HEK293 (cell line): ENCODE results near the gene DENND10.

Experiments used
- FEZF1 ChIP-seq: fragments of 450-650 bp; formaldehyde crosslinking; IDR thresholded peaks from 2 replicates; pipeline ENCODE4 v1.5.1; 2016; ENCODE audit warnings: missing biosample characterization, missing genetic modification characterization
- GFI1B ChIP-seq: fragments of 450-650 bp; formaldehyde crosslinking; IDR thresholded peaks from 2 replicates; pipeline ENCODE4 v1.5.1; 2016; ENCODE audit warnings: missing biosample characterization, missing genetic modification characterization
- GLI2 ChIP-seq: fragments of 450-650 bp; formaldehyde crosslinking; IDR thresholded peaks from 2 replicates; pipeline ENCODE4; 2017; ENCODE audit warnings: missing biosample characterization, missing genetic modification characterization, low read depth, borderline replicate concordance
- KLF9 ChIP-seq: fragments of 450-650 bp; formaldehyde crosslinking; IDR thresholded peaks from 2 replicates; pipeline ENCODE4 v1.5.1; 2016; ENCODE audit warnings: missing biosample characterization, missing genetic modification characterization, low read depth
- OVOL3 ChIP-seq: fragments of 450-650 bp; formaldehyde crosslinking; IDR thresholded peaks from 2 replicates; pipeline ENCODE4 v1.5.1; 2016; ENCODE audit warnings: missing biosample characterization, missing genetic modification characterization
- SCRT2 ChIP-seq: fragments of 450-650 bp; formaldehyde crosslinking; IDR thresholded peaks from 2 replicates; pipeline ENCODE4 v1.5.1; 2016; ENCODE audit warnings: missing biosample characterization, missing genetic modification characterization
- ZEB2 ChIP-seq: fragments of 450-650 bp; formaldehyde crosslinking; IDR thresholded peaks from 2 replicates; pipeline ENCODE4 v1.5.1; 2016; ENCODE audit warnings: missing biosample characterization, missing genetic modification characterization
- ZFP3 ChIP-seq: fragments of 450-650 bp; formaldehyde crosslinking; IDR thresholded peaks from 2 replicates; pipeline ENCODE4 v1.5.1; 2016; ENCODE audit warnings: low read depth, missing biosample characterization, missing genetic modification characterization
- ZNF121 ChIP-seq: fragments of 450-650 bp; formaldehyde crosslinking; IDR thresholded peaks from 2 replicates; pipeline ENCODE4 v1.5.1; 2016; ENCODE audit warnings: missing biosample characterization, missing genetic modification characterization
- ZNF155 ChIP-seq: fragments of 450-650 bp; formaldehyde crosslinking; IDR thresholded peaks from 2 replicates; pipeline ENCODE4 v1.5.1; 2016; ENCODE audit warnings: missing biosample characterization, missing genetic modification characterization
- ZNF221 ChIP-seq: fragments of 450-650 bp; formaldehyde crosslinking; IDR thresholded peaks from 2 replicates; pipeline ENCODE4 v1.5.1; 2017; ENCODE audit warnings: missing biosample characterization, missing genetic modification characterization, borderline replicate concordance
- ZNF302 ChIP-seq: fragments of 450-650 bp; formaldehyde crosslinking; IDR thresholded peaks from 2 replicates; pipeline ENCODE4 v1.5.1; 2016; ENCODE audit warnings: missing biosample characterization, missing genetic modification characterization, low read depth
- ZNF473 ChIP-seq: fragments of 450-650 bp; formaldehyde crosslinking; IDR thresholded peaks from 2 replicates; pipeline ENCODE4 v1.5.1; 2017; ENCODE audit warnings: missing biosample characterization, missing genetic modification characterization
- ZNF548 ChIP-seq: fragments of 450-650 bp; formaldehyde crosslinking; IDR thresholded peaks from 2 replicates; pipeline ENCODE4 v1.5.1; 2016; ENCODE audit warnings: missing biosample characterization, missing genetic modification characterization
- ZNF664 ChIP-seq: fragments of 450-650 bp; formaldehyde crosslinking; IDR thresholded peaks from 2 replicates; pipeline ENCODE4 v1.5.1; 2016; ENCODE audit warnings: missing biosample characterization, missing genetic modification characterization
- ZNF776 ChIP-seq: fragments of 450-650 bp; formaldehyde crosslinking; IDR thresholded peaks from 2 replicates; pipeline ENCODE4 v1.5.0; 2017; ENCODE audit warnings: missing biosample characterization, missing genetic modification characterization, borderline replicate concordance
- ZNF843 ChIP-seq: fragments of 450-650 bp; formaldehyde crosslinking; IDR thresholded peaks from 2 replicates; pipeline ENCODE4 v1.5.1; 2016; ENCODE audit warnings: missing biosample characterization, missing genetic modification characterization
- ZSCAN23 ChIP-seq: fragments of 450-650 bp; formaldehyde crosslinking; IDR thresholded peaks from 2 replicates; pipeline ENCODE4 v1.5.1; 2016; ENCODE audit warnings: missing biosample characterization, missing genetic modification characterization
- TF ChIP-seq, protein P1 (sequence below): fragments of 450-650 bp; formaldehyde crosslinking; IDR thresholded peaks from 2 replicates; pipeline ENCODE4 v1.5.1; 2016; ENCODE audit warnings: missing biosample characterization, missing genetic modification characterization
- TF ChIP-seq, protein P2 (sequence below): fragments of 450-650 bp; formaldehyde crosslinking; IDR thresholded peaks from 2 replicates; pipeline ENCODE4 v1.5.1; 2016; ENCODE audit warnings: missing biosample characterization, missing genetic modification characterization
- TF ChIP-seq, protein P3 (sequence below): fragments of 450-650 bp; formaldehyde crosslinking; IDR thresholded peaks from 2 replicates; pipeline ENCODE4 v1.5.1; 2016; ENCODE audit warnings: missing biosample characterization, missing genetic modification characterization
- TF ChIP-seq, protein P4 (sequence below): fragments of 450-650 bp; formaldehyde crosslinking; IDR thresholded peaks from 2 replicates; pipeline ENCODE4 v1.5.1; 2016; ENCODE audit warnings: missing biosample characterization, missing genetic modification characterization, low read depth
- TF ChIP-seq, protein P5 (sequence below): fragments of 450-650 bp; formaldehyde crosslinking; IDR thresholded peaks from 2 replicates; pipeline ENCODE4 v1.5.1; 2016; ENCODE audit warnings: missing biosample characterization, missing genetic modification characterization
- TF ChIP-seq, protein P6 (sequence below): fragments of 450-650 bp; formaldehyde crosslinking; IDR thresholded peaks from 2 replicates; pipeline ENCODE4 v1.5.1; 2016; ENCODE audit warnings: missing biosample characterization, missing genetic modification characterization
- TF ChIP-seq, protein P7 (sequence below): fragments of 450-650 bp; formaldehyde crosslinking; IDR thresholded peaks from 2 replicates; pipeline ENCODE4; 2016; ENCODE audit warnings: missing biosample characterization, missing genetic modification characterization

DENND10 gene

DNA sequence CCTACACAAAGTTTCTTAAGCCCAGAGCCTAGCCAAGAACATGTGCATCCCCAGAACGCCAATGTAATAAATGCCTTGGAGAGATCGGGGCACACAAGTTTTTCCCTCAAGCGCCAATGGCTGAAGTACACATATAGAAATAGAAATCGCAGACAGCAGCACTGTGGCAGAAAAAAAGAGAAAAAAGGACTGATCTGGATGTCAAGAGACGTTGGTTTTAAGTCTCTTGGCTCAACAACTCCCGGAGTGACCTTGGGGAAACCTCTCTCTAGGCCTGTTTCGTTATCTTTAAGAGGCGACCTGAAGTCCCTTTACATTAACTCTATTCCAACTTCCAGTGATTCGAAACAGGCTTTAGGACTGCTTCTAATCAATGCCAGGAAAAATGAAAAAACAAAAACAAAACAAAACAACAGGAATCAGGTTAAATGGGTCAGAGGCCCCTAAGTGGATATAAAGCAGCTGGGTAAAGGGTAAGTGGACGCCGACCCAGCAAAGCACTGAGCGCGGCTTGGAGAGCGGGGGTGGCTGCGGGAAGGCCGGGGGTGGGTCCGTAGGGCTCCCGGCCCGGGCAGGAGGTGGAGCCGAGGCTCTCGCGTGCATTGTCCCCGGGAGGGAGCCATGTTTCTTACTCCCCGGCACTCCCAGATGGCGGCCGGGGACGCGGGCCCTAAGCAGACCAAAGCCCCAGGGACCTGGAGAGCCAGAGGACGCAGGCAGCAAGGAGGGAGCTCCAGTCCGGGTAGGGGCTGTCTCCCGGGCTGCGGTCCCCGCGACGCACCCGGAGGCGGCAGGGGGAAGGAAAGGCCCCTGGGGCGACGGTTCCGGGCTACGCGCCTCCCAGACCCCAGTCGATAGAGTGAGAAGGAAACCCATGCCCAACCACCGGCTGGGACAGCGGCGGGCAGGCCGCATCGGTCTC lies 24.1 kb upstream of the DENND10 start (continued):
- no peak for TF ChIP-seq ZNF302 (tag by site-specific recombination)
- TF ChIP-seq ZNF155, result no peak
- TF ChIP-seq ZNF121 (tag by site-specific recombination), result no peak
- TF ChIP-seq ZNF221 (tag by site-specific recombination), result no peak
- no peak for TF ChIP-seq ZEB2 (tag by site-specific recombination)
- no peak for TF ChIP-seq ZSCAN23 (tag by site-specific recombination)
- TF ChIP-seq, protein P1, sequence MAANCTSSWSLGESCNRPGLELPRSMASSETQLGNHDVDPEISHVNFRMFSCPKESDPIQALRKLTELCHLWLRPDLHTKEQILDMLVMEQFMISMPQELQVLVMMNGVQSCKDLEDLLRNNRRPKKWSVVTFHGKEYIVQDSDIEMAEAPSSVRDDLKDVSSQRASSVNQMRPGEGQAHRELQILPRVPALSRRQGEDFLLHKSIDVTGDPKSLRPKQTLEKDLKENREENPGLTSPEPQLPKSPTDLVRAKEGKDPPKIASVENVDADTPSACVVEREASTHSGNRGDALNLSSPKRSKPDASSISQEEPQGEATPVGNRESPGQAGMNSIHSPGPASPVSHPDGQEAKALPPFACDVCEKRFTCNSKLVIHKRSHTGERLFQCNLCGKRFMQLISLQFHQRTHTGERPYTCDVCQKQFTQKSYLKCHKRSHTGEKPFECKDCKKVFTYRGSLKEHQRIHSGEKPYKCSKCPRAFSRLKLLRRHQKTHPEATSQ (tag by site-specific recombination), result no peak
- TF ChIP-seq OVOL3 (tag by site-specific recombination), result no peak
- TF ChIP-seq SCRT2, result no peak
- TF ChIP-seq ZNF473, result no peak
- peak; percentile 31; the same call in 1 of the 2 replicates for TF ChIP-seq KLF9 (tag by site-specific recombination)
- no peak for TF ChIP-seq ZNF664 (tag by site-specific recombination)
- TF ChIP-seq, protein P2, sequence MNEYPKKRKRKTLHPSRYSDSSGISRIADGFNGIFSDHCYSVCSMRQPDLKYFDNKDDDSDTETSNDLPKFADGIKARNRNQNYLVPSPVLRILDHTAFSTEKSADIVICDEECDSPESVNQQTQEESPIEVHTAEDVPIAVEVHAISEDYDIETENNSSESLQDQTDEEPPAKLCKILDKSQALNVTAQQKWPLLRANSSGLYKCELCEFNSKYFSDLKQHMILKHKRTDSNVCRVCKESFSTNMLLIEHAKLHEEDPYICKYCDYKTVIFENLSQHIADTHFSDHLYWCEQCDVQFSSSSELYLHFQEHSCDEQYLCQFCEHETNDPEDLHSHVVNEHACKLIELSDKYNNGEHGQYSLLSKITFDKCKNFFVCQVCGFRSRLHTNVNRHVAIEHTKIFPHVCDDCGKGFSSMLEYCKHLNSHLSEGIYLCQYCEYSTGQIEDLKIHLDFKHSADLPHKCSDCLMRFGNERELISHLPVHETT (tag by site-specific recombination), result no peak
- TF ChIP-seq ZNF776 (tag by site-specific recombination), result no peak
- TF ChIP-seq ZFP3 (tag by site-specific recombination), result no peak
- TF ChIP-seq ZNF548 (tag by site-specific recombination), result no peak
- TF ChIP-seq GLI2 (tag by site-specific recombination), result no peak
- TF ChIP-seq, protein P3, sequence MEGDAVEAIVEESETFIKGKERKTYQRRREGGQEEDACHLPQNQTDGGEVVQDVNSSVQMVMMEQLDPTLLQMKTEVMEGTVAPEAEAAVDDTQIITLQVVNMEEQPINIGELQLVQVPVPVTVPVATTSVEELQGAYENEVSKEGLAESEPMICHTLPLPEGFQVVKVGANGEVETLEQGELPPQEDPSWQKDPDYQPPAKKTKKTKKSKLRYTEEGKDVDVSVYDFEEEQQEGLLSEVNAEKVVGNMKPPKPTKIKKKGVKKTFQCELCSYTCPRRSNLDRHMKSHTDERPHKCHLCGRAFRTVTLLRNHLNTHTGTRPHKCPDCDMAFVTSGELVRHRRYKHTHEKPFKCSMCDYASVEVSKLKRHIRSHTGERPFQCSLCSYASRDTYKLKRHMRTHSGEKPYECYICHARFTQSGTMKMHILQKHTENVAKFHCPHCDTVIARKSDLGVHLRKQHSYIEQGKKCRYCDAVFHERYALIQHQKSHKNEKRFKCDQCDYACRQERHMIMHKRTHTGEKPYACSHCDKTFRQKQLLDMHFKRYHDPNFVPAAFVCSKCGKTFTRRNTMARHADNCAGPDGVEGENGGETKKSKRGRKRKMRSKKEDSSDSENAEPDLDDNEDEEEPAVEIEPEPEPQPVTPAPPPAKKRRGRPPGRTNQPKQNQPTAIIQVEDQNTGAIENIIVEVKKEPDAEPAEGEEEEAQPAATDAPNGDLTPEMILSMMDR, result 0 out of 2 replicates have a peak, but pooled peaks have one; percentile 5
- TF ChIP-seq, protein P4, sequence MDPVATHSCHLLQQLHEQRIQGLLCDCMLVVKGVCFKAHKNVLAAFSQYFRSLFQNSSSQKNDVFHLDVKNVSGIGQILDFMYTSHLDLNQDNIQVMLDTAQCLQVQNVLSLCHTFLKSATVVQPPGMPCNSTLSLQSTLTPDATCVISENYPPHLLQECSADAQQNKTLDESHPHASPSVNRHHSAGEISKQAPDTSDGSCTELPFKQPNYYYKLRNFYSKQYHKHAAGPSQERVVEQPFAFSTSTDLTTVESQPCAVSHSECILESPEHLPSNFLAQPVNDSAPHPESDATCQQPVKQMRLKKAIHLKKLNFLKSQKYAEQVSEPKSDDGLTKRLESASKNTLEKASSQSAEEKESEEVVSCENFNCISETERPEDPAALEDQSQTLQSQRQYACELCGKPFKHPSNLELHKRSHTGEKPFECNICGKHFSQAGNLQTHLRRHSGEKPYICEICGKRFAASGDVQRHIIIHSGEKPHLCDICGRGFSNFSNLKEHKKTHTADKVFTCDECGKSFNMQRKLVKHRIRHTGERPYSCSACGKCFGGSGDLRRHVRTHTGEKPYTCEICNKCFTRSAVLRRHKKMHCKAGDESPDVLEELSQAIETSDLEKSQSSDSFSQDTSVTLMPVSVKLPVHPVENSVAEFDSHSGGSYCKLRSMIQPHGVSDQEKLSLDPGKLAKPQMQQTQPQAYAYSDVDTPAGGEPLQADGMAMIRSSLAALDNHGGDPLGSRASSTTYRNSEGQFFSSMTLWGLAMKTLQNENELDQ (tag by site-specific recombination), result no peak
- no peak for TF ChIP-seq GFI1B
- TF ChIP-seq, protein P5, sequence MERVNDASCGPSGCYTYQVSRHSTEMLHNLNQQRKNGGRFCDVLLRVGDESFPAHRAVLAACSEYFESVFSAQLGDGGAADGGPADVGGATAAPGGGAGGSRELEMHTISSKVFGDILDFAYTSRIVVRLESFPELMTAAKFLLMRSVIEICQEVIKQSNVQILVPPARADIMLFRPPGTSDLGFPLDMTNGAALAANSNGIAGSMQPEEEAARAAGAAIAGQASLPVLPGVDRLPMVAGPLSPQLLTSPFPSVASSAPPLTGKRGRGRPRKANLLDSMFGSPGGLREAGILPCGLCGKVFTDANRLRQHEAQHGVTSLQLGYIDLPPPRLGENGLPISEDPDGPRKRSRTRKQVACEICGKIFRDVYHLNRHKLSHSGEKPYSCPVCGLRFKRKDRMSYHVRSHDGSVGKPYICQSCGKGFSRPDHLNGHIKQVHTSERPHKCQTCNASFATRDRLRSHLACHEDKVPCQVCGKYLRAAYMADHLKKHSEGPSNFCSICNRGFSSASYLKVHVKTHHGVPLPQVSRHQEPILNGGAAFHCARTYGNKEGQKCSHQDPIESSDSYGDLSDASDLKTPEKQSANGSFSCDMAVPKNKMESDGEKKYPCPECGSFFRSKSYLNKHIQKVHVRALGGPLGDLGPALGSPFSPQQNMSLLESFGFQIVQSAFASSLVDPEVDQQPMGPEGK (tag by site-specific recombination), result peak; percentile 69
- 0 out of 2 replicates have a peak, but pooled peaks have one; percentile 5 for TF ChIP-seq ZNF843 (tag by site-specific recombination)
- TF ChIP-seq, protein P6, sequence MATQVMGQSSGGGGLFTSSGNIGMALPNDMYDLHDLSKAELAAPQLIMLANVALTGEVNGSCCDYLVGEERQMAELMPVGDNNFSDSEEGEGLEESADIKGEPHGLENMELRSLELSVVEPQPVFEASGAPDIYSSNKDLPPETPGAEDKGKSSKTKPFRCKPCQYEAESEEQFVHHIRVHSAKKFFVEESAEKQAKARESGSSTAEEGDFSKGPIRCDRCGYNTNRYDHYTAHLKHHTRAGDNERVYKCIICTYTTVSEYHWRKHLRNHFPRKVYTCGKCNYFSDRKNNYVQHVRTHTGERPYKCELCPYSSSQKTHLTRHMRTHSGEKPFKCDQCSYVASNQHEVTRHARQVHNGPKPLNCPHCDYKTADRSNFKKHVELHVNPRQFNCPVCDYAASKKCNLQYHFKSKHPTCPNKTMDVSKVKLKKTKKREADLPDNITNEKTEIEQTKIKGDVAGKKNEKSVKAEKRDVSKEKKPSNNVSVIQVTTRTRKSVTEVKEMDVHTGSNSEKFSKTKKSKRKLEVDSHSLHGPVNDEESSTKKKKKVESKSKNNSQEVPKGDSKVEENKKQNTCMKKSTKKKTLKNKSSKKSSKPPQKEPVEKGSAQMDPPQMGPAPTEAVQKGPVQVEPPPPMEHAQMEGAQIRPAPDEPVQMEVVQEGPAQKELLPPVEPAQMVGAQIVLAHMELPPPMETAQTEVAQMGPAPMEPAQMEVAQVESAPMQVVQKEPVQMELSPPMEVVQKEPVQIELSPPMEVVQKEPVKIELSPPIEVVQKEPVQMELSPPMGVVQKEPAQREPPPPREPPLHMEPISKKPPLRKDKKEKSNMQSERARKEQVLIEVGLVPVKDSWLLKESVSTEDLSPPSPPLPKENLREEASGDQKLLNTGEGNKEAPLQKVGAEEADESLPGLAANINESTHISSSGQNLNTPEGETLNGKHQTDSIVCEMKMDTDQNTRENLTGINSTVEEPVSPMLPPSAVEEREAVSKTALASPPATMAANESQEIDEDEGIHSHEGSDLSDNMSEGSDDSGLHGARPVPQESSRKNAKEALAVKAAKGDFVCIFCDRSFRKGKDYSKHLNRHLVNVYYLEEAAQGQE, result no peak; the same call in 1 of the 2 replicates
- TF ChIP-seq FEZF1 (tag by site-specific recombination), result no peak
- TF ChIP-seq, protein P7, sequence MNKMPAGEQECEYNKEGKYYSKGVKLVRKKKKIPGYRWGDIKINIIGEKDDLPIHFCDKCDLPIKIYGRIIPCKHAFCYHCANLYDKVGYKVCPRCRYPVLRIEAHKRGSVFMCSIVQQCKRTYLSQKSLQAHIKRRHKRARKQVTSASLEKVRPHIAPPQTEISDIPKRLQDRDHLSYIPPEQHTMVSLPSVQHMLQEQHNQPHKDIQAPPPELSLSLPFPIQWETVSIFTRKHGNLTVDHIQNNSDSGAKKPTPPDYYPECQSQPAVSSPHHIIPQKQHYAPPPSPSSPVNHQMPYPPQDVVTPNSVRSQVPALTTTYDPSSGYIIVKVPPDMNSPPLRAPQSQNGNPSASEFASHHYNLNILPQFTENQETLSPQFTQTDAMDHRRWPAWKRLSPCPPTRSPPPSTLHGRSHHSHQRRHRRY (tag by site-specific recombination), result no peak
